Activated naive CD8-positive, alpha-beta T cell treated with anti-CD3 and anti-CD28 coated beads, Interleukin-2, amount 10 ng/mL, durations not matched to agents 7 days and 5 days (primary cell): Measurements from ENCODE around the gene FOXL1. TPM values are rescaled to one million over a fixed set of nuclear protein-coding genes. Genes with fewer than 3 reads are reported as not detected.

Source experiments
- ATAC-seq: fragments of 150-1000 bp; cut with Tn5 transposase; one replicate; pipeline ENCODE4 v1.10.0; 2021; ENCODE audit warnings: low read depth, moderate library complexity
- POLR2A ChIA-PET: fragments of 350-600 bp; sonication (Branson Sonifier 250); formaldehyde crosslinking; loops from one replicate; lab custom pipeline; 2021; ENCODE audit warnings: antibody characterized with exemption; lab: Charles Lee
- DNase-seq: peaks from one replicate; pipeline ENCODE4 v3.0.0; 2021
- H3K27ac Mint-ChIP-seq: one replicate; pipeline ENCODE4 v1.8.0; 2022; ENCODE audit warnings: mild to moderate bottlenecking, mixed read lengths
- H3K27me3 Mint-ChIP-seq: one replicate; pipeline ENCODE4 v1.8.0; 2022; ENCODE audit warnings: mild to moderate bottlenecking, moderate library complexity, mixed read lengths
- H3K36me3 Mint-ChIP-seq: one replicate; pipeline ENCODE4 v1.8.0; 2021; ENCODE audit warnings: mild to moderate bottlenecking, mixed read lengths
- H3K4me1 Mint-ChIP-seq: one replicate; pipeline ENCODE4 v1.8.0; 2021; ENCODE audit warnings: mixed read lengths
- H3K4me3 Mint-ChIP-seq: one replicate; pipeline ENCODE4 v1.8.0; 2022; ENCODE audit warnings: mild to moderate bottlenecking, moderate library complexity, mixed read lengths
- H3K9me3 Mint-ChIP-seq: one replicate; pipeline ENCODE4 v1.8.0; 2021; ENCODE audit warnings: mixed read lengths
- total RNA-seq, 2 experiments: library from RNA; stranded (reverse); gene quantifications; one replicate each; pipeline ENCODE4 v1.2.3, GENCODE V29; 2021

The FOXL1 gene
- total RNA-seq, 2 experiments from 2014 or later: not detected

DNA sequence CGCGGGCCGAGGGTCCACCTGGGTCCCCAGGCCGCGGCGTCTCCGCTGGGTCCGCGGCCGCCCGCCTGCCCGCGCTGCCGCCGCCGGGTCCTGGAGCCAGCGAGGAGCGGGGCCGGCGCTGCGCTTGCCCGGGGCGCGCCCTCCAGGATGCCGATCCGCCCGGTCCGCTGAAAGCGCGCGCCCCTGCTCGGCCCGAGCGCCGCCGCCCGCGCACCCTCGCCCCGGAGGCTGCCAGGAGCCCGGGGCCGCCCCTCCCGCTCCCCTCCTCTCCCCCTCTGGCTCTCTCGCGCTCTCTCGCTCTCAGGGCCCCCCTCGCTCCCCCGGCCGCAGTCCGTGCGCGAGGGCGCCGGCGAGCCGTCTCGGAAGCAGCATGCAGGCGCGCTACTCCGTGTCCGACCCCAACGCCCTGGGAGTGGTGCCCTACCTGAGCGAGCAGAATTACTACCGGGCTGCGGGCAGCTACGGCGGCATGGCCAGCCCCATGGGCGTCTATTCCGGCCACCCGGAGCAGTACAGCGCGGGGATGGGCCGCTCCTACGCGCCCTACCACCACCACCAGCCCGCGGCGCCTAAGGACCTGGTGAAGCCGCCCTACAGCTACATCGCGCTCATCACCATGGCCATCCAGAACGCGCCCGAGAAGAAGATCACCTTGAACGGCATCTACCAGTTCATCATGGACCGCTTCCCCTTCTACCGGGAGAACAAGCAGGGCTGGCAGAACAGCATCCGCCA, 11.2 kb upstream of the FOXL1 start:
- POLR2A ChIA-PET: no interaction called here

DNA sequence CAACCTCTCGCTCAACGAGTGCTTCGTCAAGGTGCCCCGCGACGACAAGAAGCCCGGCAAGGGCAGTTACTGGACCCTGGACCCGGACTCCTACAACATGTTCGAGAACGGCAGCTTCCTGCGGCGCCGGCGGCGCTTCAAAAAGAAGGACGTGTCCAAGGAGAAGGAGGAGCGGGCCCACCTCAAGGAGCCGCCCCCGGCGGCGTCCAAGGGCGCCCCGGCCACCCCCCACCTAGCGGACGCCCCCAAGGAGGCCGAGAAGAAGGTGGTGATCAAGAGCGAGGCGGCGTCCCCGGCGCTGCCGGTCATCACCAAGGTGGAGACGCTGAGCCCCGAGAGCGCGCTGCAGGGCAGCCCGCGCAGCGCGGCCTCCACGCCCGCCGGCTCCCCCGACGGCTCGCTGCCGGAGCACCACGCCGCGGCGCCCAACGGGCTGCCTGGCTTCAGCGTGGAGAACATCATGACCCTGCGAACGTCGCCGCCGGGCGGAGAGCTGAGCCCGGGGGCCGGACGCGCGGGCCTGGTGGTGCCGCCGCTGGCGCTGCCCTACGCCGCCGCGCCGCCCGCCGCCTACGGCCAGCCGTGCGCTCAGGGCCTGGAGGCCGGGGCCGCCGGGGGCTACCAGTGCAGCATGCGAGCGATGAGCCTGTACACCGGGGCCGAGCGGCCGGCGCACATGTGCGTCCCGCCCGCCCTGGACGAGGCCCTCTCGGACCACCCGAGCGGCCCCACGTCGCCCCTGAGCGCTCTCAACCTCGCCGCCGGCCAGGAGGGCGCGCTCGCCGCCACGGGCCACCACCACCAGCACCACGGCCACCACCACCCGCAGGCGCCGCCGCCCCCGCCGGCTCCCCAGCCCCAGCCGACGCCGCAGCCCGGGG, 10.4 kb upstream of the FOXL1 start:
- DNase-seq (peak; percentile 33), ATAC-seq (no peak)
- Mint-ChIP-seq H3K27me3 (peaks cover 64% of the 10 kb centered on the region), H3K27ac (no peak overlapping the region), H3K4me1 (peaks cover 7% of the 10 kb centered on the region), H3K4me3 (no peak overlapping the region), H3K9me3 (no peaks in the 10 kb centered on the region), H3K36me3 (no peaks in the 10 kb centered on the region)
- POLR2A ChIA-PET: no interaction called here

More for the DNA sequence above, 11.2 kb upstream of the FOXL1 start:
- Mint-ChIP-seq H3K4me1 (peaks cover 7% of the 10 kb centered on the region), H3K36me3 (no peaks in the 10 kb centered on the region), H3K27me3 (peaks cover 64% of the 10 kb centered on the region), H3K4me3 (no peak overlapping the region), H3K9me3 (no peaks in the 10 kb centered on the region), H3K27ac (no peak overlapping the region)
- peak; percentile 45 for DNase-seq
- ATAC-seq: no peak

DNA sequence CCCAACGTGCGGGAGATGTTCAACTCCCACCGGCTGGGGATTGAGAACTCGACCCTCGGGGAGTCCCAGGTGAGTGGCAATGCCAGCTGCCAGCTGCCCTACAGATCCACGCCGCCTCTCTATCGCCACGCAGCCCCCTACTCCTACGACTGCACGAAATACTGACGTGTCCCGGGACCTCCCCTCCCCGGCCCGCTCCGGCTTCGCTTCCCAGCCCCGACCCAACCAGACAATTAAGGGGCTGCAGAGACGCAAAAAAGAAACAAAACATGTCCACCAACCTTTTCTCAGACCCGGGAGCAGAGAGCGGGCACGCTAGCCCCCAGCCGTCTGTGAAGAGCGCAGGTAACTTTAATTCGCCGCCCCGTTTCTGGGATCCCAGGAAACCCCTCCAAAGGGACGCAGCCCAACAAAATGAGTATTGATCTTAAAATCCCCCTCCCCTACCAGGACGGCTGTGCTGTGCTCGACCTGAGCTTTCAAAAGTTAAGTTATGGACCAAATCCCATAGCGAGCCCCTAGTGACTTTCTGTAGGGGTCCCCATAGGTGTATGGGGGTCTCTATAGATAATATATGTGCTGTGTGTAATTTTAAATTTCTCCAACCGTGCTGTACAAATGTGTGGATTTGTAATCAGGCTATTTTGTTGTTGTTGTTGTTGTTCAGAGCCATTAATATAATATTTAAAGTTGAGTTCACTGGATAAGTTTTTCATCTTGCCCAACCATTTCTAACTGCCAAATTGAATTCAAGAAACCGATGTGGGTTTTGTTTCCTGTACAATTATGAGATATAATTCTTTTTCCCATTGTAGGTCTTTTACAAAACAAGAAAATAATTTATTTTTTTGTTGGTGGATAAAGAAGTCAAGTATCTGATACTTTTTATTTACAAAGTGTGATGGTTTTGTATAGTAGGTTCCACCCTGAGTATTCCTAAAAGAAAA, 9.4 kb upstream of the FOXL1 start:
- DNase-seq: no peak
- peak overlapping the region; percentile 21 for H3K27ac Mint-ChIP-seq
- ATAC-seq: no peak
- POLR2A ChIA-PET: no interaction called here
- peaks cover 64% of the 10 kb centered on the region for H3K27me3 Mint-ChIP-seq
- H3K4me3 Mint-ChIP-seq: no peak overlapping the region
- H3K9me3 Mint-ChIP-seq: no peaks in the 10 kb centered on the region
- H3K36me3 Mint-ChIP-seq: no peaks in the 10 kb centered on the region
- peaks cover 2% of the 10 kb centered on the region for H3K4me1 Mint-ChIP-seq

- no peak overlapping the region for H3K27ac Mint-ChIP-seq
- POLR2A ChIA-PET: no interaction called here
- ATAC-seq (no peak), DNase-seq (no peak)
- H3K4me1 Mint-ChIP-seq: no peaks in the 10 kb centered on the region
- no peaks in the 10 kb centered on the region for H3K9me3 Mint-ChIP-seq
- no peak overlapping the region for H3K4me3 Mint-ChIP-seq
- H3K27me3 Mint-ChIP-seq: peaks cover 62% of the 10 kb centered on the region
- H3K36me3 Mint-ChIP-seq: no peaks in the 10 kb centered on the region
Measured at GRCh38 chr16:86569701-86570447, 8.5 kb upstream of the FOXL1 start.

GRCh38 chr16:86570558-86571529, 7.5 kb upstream of the FOXL1 start:
- no peaks in the 10 kb centered on the region for H3K9me3 Mint-ChIP-seq
- H3K27ac Mint-ChIP-seq: no peak overlapping the region

DNA sequence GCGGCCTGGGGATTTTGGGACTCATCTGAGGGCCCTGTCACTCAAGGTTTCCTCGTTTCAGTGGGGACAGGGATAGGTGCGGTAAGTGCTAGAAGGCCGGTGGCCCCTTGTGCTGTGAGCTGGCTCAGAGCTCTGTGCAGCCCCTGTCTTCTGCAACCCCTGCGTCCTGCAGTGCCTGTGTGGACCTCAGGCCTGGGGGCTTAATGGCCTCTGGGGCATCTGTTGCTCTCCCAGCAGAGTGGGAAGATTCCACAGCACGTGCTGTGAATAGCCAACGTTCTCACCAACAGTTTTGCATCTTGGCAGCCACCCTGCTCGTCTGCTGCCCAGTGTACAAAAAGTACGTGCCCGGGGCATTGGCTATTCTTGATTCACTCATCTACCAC, 6.8 kb upstream of the FOXL1 start:
- Mint-ChIP-seq H3K4me3 (no peak overlapping the region), H3K4me1 (peaks cover 4% of the 10 kb centered on the region), H3K36me3 (no peaks in the 10 kb centered on the region), H3K9me3 (no peaks in the 10 kb centered on the region), H3K27ac (no peak overlapping the region), H3K27me3 (peaks cover 61% of the 10 kb centered on the region)
- ATAC-seq (no peak), DNase-seq (no peak)
- POLR2A ChIA-PET: no interaction called here

More at GRCh38 chr16:86570558-86571529, 7.5 kb upstream of the FOXL1 start:
- no peak overlapping the region for H3K4me3 Mint-ChIP-seq
- ATAC-seq (no peak), DNase-seq (no peak)
- H3K4me1 Mint-ChIP-seq: no peaks in the 10 kb centered on the region
- no peaks in the 10 kb centered on the region for H3K36me3 Mint-ChIP-seq
- POLR2A ChIA-PET: no interaction called here
- H3K27me3 Mint-ChIP-seq: peaks cover 61% of the 10 kb centered on the region

DNA sequence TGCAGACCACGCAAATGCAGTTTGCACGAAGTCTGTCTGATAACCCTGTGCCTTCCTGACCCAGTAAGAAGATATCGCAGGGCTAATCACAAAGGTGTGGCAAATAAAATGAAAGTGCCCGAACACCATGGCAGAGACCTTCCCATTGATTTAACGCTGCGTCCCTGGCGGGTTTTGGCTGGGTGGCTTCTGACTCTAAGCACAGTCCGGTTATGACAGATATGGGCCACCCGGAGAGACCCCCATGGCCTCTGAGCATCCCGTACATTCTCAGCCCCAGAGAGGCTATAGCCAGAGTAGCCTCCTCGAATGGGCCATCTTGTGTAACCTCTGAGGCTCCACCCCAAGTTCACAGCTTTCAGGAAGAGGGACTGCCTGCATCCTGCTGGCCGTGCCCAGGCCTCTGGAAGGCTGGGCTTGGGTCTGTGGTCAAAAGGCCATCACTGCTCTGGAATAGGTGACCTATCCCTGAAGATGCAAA, 6.3 kb upstream of the FOXL1 start:
- Mint-ChIP-seq H3K4me3 (no peak overlapping the region), H3K27me3 (peaks cover 64% of the 10 kb centered on the region), H3K27ac (no peak overlapping the region), H3K4me1 (peaks cover 4% of the 10 kb centered on the region), H3K9me3 (no peaks in the 10 kb centered on the region), H3K36me3 (no peaks in the 10 kb centered on the region)
- DNase-seq: no peak
- no peak for ATAC-seq
- POLR2A ChIA-PET: no interaction called here

GRCh38 chr16:86572606-86573005, 5.7 kb upstream of the FOXL1 start:
- Mint-ChIP-seq H3K27me3 (peaks cover 64% of the 10 kb centered on the region), H3K4me1 (peaks cover 4% of the 10 kb centered on the region), H3K9me3 (no peaks in the 10 kb centered on the region), H3K36me3 (no peaks in the 10 kb centered on the region), H3K27ac (no peak overlapping the region), H3K4me3 (no peak overlapping the region)
- DNase-seq: no peak
- no peak for ATAC-seq
- POLR2A ChIA-PET: no interaction called here

- DNase-seq (no peak), ATAC-seq (no peak)
- Mint-ChIP-seq H3K4me1 (peaks cover 4% of the 10 kb centered on the region), H3K36me3 (no peaks in the 10 kb centered on the region), H3K27ac (no peak overlapping the region), H3K9me3 (no peaks in the 10 kb centered on the region), H3K27me3 (peaks cover 69% of the 10 kb centered on the region), H3K4me3 (no peak overlapping the region)
- POLR2A ChIA-PET: no interaction called here
Measured at GRCh38 chr16:86573215-86573614, 5.1 kb upstream of the FOXL1 start.

DNA sequence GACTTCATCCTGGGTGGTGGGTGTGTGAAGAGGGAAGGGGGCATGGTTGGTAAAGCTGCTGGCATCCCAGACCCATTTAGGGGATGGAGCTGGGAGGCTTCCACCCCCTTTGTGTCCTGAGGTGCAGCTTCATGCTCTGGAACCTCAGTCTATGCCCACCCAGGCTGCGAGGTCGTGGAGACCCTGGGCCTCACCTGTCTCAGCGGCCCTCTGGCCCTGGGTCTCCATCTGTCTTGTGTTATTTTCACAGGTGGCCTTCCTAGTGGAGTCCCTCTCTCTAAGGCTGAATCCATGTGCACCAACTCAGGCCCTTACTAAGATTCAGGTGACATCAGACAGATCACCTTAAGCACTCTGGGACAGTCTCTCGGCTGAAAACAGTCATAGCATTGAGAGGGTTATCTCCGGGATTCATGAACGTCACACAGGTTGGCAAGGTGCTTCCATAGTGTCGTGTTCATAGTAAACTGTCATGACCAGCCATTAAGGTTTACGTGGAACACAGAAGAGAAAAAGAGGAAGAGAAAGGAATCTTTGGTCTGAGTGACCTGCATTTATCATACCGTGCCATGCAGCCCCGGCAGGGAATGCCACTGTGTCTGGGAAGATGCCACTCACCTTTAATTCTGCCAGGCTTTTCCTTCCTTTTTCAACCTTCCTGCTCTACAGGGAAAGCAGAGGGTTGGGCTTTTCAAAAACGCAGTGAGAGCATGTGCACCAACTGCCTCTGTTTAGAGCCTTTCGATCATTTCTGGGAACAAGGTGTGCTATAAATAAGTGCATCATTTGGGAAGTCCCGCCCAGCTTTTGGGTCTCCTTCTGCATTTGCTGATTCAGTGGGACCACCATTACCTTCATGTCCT, 4.5 kb upstream of the FOXL1 start:
- no peaks in the 10 kb centered on the region for H3K9me3 Mint-ChIP-seq
- POLR2A ChIA-PET: no interaction called here
- H3K4me1 Mint-ChIP-seq: peaks cover 4% of the 10 kb centered on the region
- no peaks in the 10 kb centered on the region for H3K36me3 Mint-ChIP-seq
- ATAC-seq (no peak), DNase-seq (no peak)
- H3K4me3 Mint-ChIP-seq: no peak overlapping the region
- H3K27ac Mint-ChIP-seq: no peak overlapping the region
- peaks cover 70% of the 10 kb centered on the region for H3K27me3 Mint-ChIP-seq

GRCh38 chr16:86574646-86575045, 3.7 kb upstream of the FOXL1 start:
- DNase-seq (no peak), ATAC-seq (no peak)
- POLR2A ChIA-PET: no interaction called here
- H3K4me3 Mint-ChIP-seq: no peak overlapping the region
- H3K27me3 Mint-ChIP-seq: peaks cover 66% of the 10 kb centered on the region
- H3K4me1 Mint-ChIP-seq: peaks cover 4% of the 10 kb centered on the region
- no peaks in the 10 kb centered on the region for H3K36me3 Mint-ChIP-seq
- no peaks in the 10 kb centered on the region for H3K9me3 Mint-ChIP-seq
- H3K27ac Mint-ChIP-seq: no peak overlapping the region
